NOMO-1 (cell line): Measurements from ENCODE around the gene VPS54.
"Not testable (repeated sequence)": the region's sequence is repeated elsewhere in the genome, so short reads cannot be mapped to it uniquely, and the experiment has no call there.

Source experiments
- DNase-seq, 2 experiments: peaks; one replicate each; lab custom pipeline; 2025; ENCODE audit not compliant: unreplicated experiment in 2 of 2; lab: John Stamatoyannopoulos, UW

The VPS54 gene

DNA sequence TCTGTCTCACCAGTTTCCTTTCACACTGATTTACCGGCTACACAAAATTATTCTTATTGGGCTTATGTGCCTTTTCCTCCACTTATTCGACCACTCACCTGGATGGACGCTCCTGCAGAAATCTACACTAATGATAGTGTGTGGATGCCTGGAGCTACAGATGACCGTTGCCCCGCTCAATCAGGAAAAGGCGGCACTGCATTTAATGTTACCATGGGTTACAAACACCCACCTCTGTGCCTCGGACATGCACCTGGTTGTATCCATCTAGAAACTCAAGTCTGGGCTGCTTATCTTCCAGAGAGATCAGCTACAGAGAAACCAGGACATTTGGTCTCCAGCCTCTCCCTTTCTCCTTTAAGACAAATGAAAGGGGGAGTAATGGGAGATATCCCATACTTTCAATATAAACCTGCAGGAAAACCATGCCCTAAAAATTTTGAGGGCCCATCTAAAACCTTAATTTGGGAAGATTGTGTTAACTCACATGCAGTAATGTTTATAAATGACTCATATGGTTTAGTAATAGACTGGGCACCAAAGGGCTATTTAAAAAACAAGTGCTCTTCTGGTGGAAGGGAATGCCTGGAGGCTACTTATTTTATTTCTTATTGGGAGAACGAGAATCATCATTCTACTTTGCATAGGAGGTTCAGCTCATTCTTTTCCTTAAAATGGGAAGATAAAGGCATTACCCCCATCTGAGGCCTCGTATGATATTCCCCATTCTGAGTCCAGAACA lies 24.7 kb downstream of the VPS54 start:
- DNase-seq, result not testable (repeated sequence)

DNA sequence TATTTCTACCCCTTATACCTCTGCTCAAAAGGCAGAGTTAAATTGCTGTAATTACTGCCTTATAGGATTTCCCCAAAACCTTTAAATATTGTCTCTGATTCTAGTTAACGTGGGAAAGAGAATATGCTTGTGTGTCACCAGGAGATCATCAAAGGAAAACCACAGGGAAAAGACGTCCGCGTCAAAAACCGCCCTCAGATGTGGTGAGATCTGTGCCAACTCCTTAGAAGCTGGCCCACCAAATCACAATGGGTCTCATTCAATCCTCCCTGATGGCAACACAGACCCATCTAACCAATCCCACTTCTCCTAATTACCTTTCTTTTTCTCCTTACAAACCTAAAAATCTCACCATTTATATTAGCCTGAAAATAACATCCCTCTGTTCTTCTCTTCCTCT lies 25.4 kb downstream of the VPS54 start:
- DNase-seq, result no peak

DNA sequence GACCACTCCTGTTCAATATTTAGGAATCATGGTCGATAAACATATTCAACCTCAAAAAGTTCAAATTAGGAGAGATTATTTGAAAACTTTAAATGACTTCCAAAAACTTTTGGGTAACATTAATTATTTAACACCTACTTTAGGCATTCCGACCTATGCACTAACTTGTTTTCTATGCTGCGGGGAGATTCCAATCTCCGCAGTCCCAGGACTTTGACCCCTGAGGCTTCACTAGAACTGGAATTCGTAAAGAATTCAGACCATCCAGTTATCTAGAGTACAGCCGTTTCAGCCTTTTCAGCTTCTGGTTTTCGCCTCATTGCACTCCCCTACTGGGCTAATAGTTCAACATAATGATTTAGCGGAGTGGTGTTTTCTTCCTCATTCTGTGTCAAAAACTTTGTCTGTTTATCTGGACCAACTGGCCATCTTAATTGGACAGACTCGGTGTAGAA lies 26.1 kb downstream of the VPS54 start:
- not testable (repeated sequence) for DNase-seq

DNA sequence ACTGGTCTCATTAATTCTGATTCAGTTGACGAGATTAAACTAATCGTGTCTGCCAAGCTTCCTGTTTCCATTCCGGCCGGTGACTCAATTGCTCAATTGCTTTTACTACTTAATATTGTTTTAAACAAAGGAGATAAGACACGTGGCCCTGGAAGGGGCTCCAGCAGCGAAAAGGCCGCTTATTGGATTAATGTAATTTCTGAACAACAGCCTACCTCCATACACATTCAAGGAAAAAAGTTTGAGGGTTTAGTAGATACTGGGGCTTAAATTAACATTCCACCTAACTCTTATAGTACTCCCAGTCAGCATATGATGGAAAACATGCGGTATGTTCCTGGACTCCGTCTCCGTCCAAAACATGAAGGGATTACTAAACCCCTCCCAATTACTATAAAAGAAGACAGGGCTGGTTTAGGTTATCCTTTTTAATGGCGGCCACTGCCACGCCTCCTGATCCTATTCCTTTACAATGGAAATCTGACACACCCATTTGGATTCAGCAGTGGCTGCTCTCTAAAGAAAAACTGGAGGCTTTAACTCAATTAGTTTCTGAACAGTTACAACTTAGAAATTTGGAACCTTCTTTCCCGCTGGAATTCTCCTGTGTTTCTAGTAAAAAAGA lies 27.1 kb downstream of the VPS54 start:
- no peak for DNase-seq

DNA sequence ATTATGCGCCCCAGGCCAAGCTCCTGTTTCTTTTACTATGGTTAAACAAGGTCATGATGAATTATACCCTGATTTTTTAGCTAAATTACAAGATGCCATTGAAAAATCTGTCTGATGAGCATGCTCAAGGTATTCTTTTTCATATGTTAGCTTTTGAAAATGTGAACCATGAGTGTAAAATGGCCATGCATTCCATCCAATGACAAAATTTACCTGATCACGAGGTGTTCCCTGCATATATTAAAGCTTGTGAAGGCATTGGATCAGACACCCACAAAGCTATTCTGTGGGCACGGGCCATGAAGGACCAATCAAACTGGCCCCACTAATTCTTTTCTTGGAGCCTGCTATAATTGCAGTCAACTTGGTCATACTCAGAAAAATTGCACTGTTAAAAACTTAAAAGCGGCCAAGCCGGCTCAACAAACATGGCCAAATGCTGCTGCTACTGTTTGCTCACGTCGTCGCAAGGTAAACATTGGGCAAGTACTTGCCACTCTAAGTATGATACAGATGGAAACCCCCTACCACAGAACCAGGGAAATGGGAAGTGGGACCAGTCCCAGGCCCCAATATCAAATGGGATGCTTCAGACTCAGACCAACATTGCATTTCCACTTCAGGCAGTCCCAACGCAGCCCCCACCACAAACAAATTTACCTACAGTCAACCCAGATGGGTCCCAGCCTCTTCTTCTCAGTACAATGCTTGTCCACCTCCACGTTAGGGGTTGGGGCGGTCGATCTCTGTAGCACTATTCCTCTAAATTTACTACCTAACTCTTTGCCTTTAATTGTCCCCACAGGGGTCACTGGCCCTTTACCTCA lies 27.8 kb downstream of the VPS54 start:
- not testable (repeated sequence) for DNase-seq

DNA sequence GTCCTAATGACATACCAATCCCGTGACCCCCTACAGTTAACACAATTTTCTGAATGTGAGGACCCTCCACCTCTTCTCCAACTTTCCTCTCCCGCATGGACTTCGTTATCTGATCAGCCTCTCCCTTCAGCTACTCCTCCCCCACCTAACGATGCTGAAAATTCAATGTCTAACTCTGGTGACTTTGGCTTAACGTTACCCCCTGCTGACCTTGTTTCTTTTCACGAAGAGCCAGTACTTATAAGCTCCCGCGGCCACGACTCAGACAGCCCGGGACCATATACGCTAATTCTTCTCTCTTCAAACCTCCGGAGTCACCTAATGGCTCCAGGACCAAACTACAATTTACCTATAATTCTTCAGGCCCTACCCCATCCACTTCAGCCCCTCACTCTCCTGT lies 29.2 kb downstream of the VPS54 start:
- no peak for DNase-seq

DNA sequence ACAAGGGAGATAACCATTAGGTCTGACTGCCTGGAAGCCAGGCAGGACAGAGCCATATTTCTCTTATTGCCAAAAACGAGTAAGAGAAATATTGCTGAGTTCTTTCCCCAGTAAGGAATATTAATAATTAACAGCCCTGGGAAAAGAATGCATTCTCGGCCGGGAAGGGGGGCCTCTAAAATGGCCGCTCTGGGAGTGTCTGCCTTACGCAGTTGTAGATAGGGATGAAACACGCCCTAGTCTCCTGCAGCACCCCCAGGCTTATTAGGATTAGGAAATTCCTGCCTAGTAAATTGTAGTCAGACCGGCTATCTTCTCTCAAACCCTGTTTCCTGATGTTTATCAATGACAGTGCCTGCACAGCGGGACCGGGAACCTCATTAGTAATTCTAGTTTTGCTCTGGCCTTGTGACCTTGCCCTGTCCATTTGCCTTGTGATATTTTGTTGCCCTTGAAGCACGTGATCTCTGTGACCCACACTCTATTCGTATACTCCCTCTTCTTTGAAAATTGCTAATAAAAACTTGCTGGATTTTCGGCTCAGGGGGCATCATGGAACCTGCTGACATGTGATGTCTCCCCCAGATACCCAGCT lies 30.3 kb downstream of the VPS54 start:
- not testable (repeated sequence) for DNase-seq

DNA sequence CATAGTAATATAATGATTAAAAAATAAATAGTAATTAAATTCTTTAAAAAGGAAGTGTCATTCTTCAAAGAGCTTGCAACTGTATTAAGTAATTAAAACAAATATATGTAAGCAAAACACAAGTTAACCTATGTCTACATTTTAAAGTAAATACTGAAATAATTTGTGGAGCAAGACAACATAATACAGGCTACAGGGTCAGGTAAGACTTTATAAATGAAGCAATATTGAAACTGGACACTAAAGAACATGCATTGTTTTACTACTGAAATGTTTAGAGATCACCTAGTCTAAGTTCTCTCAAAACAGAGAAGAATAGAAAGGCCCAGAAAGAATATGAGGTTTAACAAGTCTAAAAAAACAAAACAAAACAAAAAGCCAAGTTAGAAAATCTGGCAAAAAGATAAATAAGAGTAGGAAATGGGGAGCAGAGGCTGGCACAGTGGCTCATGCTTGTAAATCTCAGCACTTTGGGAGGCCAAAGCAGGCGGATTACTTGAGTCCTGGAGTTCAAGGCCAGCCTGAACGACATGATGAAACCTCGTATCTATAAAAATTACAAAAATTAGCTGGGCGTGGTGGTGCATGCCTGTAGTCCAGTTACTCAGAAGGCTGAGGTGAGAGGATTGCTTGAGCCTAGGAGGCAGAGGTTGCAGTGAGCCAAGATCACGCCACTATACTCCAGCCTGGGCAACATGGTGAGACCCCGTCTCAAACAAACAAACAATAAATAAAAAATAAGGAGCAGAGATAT lies 34.4 kb downstream of the VPS54 start:
- DNase-seq, result no peak

DNA sequence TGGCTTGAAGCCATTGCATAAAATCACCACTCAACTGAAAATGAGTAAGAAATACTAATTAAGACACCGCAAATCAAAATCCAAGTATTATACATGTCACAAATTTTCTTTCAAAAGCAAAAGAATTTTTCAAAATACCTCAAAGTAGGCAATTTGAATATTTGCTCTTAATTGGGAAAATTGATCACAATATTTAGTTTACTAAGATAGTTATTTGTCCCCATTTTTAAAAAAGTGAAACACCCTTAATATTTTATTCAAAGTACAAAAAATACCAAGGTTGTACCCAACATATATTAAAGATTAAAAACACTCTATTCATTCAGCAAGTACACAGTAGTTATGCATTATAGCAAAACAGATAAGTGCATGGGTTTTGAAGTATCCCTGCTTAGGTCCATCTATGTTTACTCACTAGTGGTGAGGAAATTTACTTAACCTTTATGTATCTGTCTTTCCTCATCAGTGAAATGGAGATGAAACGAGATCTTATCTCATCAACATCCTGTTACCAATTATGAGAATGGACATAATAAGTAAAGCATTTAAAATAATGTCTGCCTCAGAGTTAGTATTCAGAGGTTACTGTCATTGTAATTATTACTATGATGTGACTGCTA lies 35.1 kb downstream of the VPS54 start:
- no peak for DNase-seq

DNA sequence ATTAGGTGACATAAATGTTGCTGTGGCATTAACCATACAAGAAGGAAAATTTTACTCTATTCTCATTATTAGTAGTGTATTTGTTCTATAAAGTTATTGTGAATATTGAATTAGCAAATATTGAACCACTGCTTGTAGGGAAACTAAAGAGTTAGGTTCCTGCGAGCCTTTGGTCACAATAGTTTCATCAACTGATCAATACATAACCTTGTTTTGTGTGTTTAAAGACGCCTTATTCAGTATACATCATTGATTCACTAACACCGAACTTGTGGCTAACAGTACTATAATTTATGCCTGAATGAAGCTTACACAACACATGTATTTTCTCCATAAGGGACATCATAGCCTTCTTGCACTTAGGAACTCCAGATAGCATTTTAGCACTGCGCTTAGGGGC lies 36.9 kb downstream of the VPS54 start:
- DNase-seq, result no peak

DNA sequence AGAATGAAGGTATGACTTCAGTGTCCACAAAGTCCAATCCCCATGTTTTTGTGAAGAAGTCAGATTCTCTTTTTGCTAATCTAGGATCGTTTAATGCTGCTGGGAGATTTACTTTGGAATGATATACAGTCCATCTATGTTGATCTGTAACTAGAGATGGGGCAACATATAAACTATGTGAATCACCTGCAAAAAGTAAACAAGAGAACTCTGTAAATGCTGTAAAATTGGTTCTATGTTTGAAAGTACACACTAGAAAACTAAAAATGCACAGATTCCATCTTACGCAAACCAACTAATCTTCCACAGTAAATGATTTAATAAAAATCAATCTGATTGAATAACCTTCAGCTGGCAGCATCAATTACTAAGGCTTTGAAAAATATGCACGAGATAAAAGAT lies 37.5 kb downstream of the VPS54 start:
- no peak for DNase-seq

DNA sequence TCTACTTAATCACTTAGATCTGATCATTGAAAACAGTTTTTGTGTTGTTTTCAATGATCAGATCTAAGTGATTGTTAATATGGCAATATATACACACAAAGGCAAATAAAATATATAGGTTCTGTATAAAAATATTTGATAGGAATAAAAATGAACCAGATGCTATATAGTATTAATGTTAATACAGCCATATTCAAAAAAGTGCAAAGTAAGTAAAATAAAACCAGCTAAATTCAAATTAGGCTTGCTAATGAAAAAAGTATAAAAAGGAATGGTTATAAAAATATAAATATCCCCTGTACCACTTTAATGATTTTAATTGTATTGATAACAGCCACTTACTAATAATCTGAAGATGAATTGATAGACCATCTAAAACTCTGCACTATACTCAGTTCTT lies 38.4 kb downstream of the VPS54 start:
- no peak for DNase-seq

DNA sequence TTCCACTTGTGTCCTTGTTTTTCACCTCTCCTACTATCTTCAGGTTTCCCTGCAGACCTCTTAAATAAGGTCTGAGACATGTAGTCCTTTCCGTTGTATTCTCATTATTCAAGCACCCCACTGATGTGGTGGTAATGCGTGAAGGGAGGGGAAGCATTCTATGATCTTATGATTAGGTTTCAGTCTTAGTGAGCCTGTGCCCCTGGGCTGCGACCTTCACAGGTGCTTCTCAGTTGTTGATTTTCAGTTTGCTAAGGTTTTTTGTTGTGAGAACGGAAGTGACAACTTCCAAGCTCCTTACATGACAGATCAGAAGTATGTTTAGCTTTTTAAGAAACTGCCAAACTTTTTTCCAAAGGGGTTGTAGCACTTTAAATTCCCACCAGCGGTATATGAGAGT lies 41.3 kb downstream of the VPS54 start:
- DNase-seq, result no peak

DNA sequence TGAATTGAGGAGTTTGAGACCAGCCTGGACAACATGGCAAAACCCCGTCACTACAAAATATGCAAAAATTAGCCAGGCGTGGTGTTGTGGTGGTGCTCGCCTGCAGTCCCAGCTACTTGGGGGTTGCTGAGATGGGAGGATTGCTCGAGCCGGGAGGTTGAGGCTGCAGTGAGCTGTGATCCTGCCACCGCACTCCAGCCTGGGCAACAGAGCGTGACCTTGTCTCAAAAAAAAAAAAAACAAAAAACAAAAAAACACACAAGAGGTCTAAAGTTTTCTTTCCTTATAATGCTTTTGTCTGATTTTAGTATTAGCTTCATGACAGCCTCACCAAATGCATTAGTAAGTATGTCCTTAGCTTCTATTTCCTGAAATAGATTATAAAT lies 43.1 kb downstream of the VPS54 start:
- no peak for DNase-seq

DNA sequence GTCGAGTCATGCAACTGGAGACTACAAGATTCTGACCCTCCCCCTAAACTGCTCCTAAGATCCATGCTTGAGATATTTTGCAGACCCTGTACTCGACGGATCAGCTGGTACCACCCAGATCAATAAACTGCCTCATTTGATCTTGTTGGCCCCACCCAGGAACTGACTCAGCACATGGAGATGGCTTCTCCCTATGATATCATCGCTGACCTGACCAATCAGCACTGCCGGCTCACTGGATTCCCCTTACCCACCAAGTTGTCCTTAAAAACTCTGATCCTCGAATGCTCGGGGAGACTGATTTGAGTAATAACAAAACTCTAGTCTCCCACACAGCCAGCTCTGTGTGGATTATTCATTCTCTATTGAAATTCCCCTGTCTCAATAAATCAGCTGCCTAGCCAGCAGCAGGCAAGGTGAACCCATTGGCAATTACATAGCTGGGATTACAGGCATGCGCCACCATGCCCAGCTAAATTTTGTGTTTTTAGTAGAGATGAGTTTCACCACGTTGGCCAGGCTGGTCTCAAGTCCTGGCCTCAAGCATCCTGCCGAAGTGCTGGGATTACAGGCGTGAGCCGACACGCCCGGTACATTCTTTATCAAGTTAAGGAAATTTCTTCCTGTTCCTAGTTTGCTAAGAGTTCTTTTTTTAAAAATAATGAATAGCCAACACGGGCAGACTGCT lies 43.6 kb downstream of the VPS54 start:
- no peak for DNase-seq

DNA sequence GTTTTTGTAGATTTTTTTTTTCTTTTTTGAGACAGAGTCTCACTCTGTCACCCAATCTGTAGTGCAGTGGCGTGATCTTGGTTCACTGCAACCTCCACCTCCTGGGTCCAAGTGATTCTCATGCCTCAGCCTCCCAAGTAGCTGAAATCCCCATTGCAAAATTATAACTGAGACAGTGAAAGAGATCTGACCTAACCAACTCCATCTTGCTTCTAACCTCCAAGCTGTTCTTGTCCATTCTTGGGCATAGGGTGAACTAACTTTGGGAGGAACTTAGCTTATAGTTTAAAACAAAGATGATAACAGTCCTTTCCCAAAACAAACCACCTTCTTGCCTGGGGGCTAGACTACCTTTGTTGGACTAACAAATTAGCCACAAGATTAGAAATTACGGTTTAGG lies 44.2 kb downstream of the VPS54 start:
- DNase-seq, result not testable (repeated sequence)

DNA sequence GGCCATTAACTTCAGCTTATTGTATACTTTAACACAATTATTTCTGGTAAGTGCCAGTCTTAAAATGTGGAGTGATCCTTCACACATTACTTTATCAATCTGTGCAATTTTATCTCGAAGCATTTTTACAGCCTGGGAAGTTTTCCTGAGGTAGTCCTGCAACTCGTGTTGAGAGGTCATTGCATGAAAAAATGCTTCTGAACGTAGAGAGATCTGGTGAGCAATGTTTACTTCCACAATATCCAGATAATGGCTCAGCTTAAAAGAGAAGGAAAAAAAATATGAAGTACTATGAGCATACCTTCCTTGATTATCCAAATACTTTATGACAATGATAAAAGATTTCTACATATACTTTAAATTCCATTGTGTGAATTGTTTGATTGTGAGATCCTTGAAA lies 57.0 kb downstream of the VPS54 start:
- DNase-seq, result no peak

DNA sequence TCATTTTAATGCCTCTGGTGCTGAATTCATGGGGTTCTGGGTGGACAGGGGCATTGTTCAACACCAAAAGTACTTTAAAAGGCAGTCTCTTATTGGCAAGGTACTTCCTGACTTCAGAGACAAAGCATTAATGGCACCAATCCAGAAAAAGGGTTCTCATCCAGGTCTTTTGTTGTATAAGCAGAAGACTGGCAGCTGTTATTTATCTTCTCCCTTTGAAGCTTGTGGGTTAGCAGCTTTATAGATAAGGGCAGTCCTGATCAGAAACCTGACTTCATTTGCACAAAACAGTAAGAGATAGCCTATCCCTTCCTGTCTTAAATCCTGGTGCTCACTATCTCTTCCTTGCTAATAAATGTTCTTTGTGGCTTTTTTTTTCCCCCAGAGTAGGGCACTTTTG lies 68.8 kb downstream of the VPS54 start:
- DNase-seq, result no peak

DNA sequence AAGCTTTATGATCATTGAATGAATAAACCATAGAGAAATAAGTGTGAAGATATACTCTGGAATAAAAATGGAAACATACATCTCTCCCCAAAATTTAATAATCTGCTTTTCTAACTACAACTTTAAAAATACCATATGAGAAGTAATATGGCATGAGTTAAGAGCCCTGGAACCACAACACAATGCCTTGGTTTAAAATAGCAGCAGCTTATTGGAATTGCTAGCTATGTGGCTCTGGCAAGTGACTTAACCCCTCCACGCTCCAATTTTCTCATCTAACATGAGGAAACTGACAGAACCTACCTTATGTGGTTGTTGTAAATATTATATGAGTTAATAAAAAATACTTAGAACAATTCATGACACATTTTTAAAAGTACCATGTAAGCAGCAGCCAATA lies 76.4 kb downstream of the VPS54 start:
- DNase-seq, result no peak

DNA sequence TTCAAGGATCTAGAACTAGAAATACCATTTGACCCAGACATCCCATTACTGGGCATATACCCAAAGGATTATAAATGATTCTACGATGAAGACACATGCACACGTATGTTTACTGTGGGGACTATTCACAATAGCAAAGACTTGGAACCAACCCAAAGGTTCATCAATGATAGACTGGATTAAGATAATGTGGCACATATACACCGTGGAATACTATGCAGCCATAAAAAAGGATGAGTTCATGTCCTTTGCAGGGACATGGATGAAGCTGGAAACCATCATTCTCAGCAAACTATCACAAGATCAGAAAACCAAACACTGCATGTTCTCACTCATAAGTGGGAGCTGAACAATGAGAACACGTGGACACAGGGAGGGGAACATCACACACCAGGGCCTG lies 87.1 kb downstream of the VPS54 start:
- DNase-seq, result not testable (repeated sequence)
